ENCODE results near the gene ZNF302. TPM values are rescaled to one million over a fixed set of nuclear protein-coding genes. Genes with fewer than 3 reads are reported as not detected.
A peak's percentile ranks its signal among the peaks of the same experiment; 100 is the strongest.

ZNF302 gene
- total RNA-seq, 1 donor from 2014 or later, result 40.1 TPM

- H3K27ac Mint-ChIP-seq, result no peak overlapping the region
- H3K4me1 Mint-ChIP-seq (ENCODE audit: low read depth), result peaks cover 23% of the 10 kb centered on the region
- peaks cover 3% of the 10 kb centered on the region for H3K27me3 Mint-ChIP-seq
- H3K4me3 Mint-ChIP-seq (ENCODE audit: low read depth), result peak overlapping the region; percentile 14
- no peak for TF ChIP-seq CTCF (IDR thresholded peaks at IDR 0.05; ENCODE audit: unreplicated experiment)
- no peak for DNase-seq (ENCODE audit: low spot score, unreplicated experiment)
- no peaks in the 10 kb centered on the region for H3K9me3 Mint-ChIP-seq (ENCODE audit: low read depth)
- H3K36me3 Mint-ChIP-seq (ENCODE audit: insufficient read depth), result peaks cover 3% of the 10 kb centered on the region
These were observed 53.7 kb downstream of the ZNF302 start for GRCh38 chr19:34731019-34731829.

- TF ChIP-seq CTCF (IDR thresholded peaks at IDR 0.05; ENCODE audit: unreplicated experiment), result no peak
- H3K27ac Mint-ChIP-seq, result no peak overlapping the region
- peak overlapping the region; percentile 14 for H3K4me3 Mint-ChIP-seq (ENCODE audit: low read depth)
- no peaks in the 10 kb centered on the region for H3K27me3 Mint-ChIP-seq
- DNase-seq (ENCODE audit: low spot score, unreplicated experiment), result no peak
- H3K36me3 Mint-ChIP-seq (ENCODE audit: insufficient read depth), result peaks cover 5% of the 10 kb centered on the region
- H3K4me1 Mint-ChIP-seq (ENCODE audit: low read depth), result peaks cover 22% of the 10 kb centered on the region
- no peaks in the 10 kb centered on the region for H3K9me3 Mint-ChIP-seq (ENCODE audit: low read depth)
These were observed 54.5 kb downstream of the ZNF302 start for GRCh38 chr19:34731964-34732363.

GRCh38 chr19:34732612-34733211, 55.2 kb downstream of the ZNF302 start:
- H3K4me3 Mint-ChIP-seq (ENCODE audit: low read depth), result peak overlapping the region; percentile 40

GRCh38 chr19:34733266-34733745, 55.8 kb downstream of the ZNF302 start:
- peaks cover 11% of the 10 kb centered on the region for H3K36me3 Mint-ChIP-seq (ENCODE audit: insufficient read depth)
- H3K27ac Mint-ChIP-seq, result peak overlapping the region; percentile 99
- H3K9me3 Mint-ChIP-seq (ENCODE audit: low read depth), result peaks cover 3% of the 10 kb centered on the region
- H3K4me3 Mint-ChIP-seq (ENCODE audit: low read depth), result peak overlapping the region; percentile 93
- peaks cover 16% of the 10 kb centered on the region for H3K4me1 Mint-ChIP-seq (ENCODE audit: low read depth)
- no peaks in the 10 kb centered on the region for H3K27me3 Mint-ChIP-seq
- TF ChIP-seq CTCF (IDR thresholded peaks at IDR 0.05; ENCODE audit: unreplicated experiment), result no peak
- peak; percentile 15 for DNase-seq (ENCODE audit: low spot score, unreplicated experiment)

More at GRCh38 chr19:34732612-34733211, 55.2 kb downstream of the ZNF302 start:
- peaks cover 7% of the 10 kb centered on the region for H3K36me3 Mint-ChIP-seq (ENCODE audit: insufficient read depth)
- DNase-seq (ENCODE audit: low spot score, unreplicated experiment), result no peak
- no peak for TF ChIP-seq CTCF (IDR thresholded peaks at IDR 0.05; ENCODE audit: unreplicated experiment)
- H3K4me1 Mint-ChIP-seq (ENCODE audit: low read depth), result peaks cover 16% of the 10 kb centered on the region
- H3K9me3 Mint-ChIP-seq (ENCODE audit: low read depth), result no peaks in the 10 kb centered on the region
- peak overlapping the region; percentile 24 for H3K27ac Mint-ChIP-seq
- H3K27me3 Mint-ChIP-seq, result no peaks in the 10 kb centered on the region

GRCh38 chr19:34733746-34734536, 56.5 kb downstream of the ZNF302 start, which contains the start of gene ZNF181:
Gene ZNF181, plus strand, starts transcription at chr19:34734243. Its CDS starts 795 bp downstream, at chr19:34735038.
- peaks cover 16% of the 10 kb centered on the region for H3K4me1 Mint-ChIP-seq (ENCODE audit: low read depth)
- peaks cover 3% of the 10 kb centered on the region for H3K9me3 Mint-ChIP-seq (ENCODE audit: low read depth)
- no peaks in the 10 kb centered on the region for H3K27me3 Mint-ChIP-seq
- TF ChIP-seq CTCF (IDR thresholded peaks at IDR 0.05; ENCODE audit: unreplicated experiment), result no peak
- peak within 1 kb of the TSS; percentile 99 for H3K27ac Mint-ChIP-seq
- peak within 1 kb of the TSS; percentile 93 for H3K4me3 Mint-ChIP-seq (ENCODE audit: low read depth)
- H3K36me3 Mint-ChIP-seq (ENCODE audit: insufficient read depth), result peaks cover 15% of the 10 kb centered on the region
- peak; percentile 75 for DNase-seq (ENCODE audit: low spot score, unreplicated experiment)

Data from progenitor cell of endocrine pancreas (in vitro differentiated cells).